ENCODE measurements around the gene CTAGE1.

Gene CTAGE1

GRCh38 chr18:22387364-22387763 is 30.4 kb downstream of the CTAGE1 start:
- DNase-seq = no peak

DNA sequence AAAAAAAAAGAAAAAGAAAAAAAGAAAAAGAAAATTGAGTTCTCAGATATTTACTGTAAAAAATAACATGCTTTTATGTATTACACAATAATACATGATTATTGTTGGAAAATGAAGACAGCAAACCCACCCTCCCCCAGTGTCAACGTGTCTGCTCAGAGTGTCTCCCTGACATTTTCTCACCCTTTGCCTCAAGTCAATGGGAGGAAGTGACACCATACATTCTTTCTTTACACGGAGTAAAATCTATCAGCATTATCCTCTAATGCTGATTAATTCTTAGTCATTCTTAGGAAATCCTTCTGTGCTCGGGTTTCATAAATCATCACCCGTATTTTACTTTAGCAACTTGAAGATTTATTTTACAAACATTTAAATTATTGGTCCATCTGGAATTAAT is 32.0 kb downstream of the CTAGE1 start:
- no peak for DNase-seq

GRCh38 chr18:22378672-22379282 is 38.9 kb downstream of the CTAGE1 start:
- no peak for DNase-seq

DNA sequence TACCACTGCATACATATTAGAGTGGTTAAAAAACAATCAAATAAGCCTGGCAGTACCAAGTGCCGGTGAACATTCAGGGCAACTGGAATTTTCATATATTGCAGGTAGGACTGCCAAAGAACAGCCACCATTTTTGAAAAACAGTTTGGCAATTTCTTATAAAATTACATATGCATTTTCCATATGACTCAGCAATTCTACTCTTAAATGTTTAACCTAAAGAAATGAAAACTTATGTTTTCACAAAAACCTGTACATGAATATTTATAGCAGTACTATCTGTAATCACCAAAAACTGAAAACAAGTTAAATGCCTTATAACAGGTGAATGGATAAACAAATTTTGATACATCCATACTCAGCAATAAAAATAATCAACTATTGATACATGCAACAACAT is 39.9 kb downstream of the CTAGE1 start:
- DNase-seq = no peak

- no peak for DNase-seq
Observed at GRCh38 chr18:22370414-22370813, 47.3 kb downstream of the CTAGE1 start.

DNA sequence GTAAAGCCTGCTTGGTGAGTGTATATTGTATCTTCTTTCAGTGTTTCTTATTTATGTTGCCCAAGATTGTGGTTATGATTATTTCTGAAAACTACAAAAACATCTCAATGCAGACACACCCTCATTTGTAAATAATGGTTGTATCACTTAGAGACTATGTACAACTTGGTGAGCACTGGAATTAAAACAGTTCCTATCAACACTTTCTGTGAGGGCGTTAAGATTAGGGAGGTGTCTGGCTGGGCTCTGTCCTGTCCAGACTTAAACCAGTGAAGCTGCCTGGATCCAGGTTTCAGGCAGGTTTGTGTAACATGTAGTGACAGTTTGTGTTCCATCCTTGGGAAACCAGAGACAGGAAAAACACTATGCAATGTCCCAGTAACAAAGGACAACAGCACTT is 49.7 kb downstream of the CTAGE1 start:
- DNase-seq = no peak

GRCh38 chr18:22367303-22367702 is 50.4 kb downstream of the CTAGE1 start:
- DNase-seq = no peak

GRCh38 chr18:22363867-22364463 is 53.8 kb downstream of the CTAGE1 start:
- no peak for DNase-seq

Data from activated CD4-positive, alpha-beta T cell treated with anti-CD3 and anti-CD28 coated beads, Interleukin-2, amount 50 U/mL, for 48 hours (primary cell).